DMS153 treated with DMSO at 0.1 percent for 48 hours (cell line): ENCODE data around the gene ANG.

ENCODE experiments used
- DNase-seq: peaks from one replicate; lab custom pipeline; 2025; ENCODE audit not compliant: unreplicated experiment; lab: John Stamatoyannopoulos, UW

Gene ANG

DNA sequence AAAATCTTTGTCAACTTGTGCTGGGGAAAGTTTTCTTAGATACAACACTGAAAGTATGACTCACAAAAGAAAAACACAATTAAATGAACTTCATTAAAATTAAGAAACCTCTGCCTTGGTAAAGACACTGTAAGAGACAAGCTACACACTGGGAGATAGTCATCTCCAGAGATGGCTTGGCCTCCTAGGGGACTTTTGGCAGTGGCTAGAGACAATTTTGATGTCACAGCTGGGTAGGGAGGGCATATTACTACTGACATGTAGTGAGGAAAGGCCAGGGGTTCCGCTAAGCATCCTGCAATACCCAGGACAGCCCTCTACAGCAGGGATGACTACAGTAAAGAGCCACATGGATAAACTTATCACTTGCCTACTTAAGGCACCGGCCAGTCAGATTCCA, 12.9 kb upstream of the ANG start:
- no peak for DNase-seq

GRCh38 chr14:20676072-20676471, 12.5 kb upstream of the ANG start:
- DNase-seq, result no peak

- peak; percentile 20 for DNase-seq
These were observed 8.7 kb upstream of the ANG start for GRCh38 chr14:20679907-20680306.

- DNase-seq, result no peak
These were observed 8.2 kb upstream of the ANG start for GRCh38 chr14:20680363-20680762.

- DNase-seq, result no peak
These were observed 7.7 kb upstream of the ANG start for GRCh38 chr14:20680843-20681347.

DNA sequence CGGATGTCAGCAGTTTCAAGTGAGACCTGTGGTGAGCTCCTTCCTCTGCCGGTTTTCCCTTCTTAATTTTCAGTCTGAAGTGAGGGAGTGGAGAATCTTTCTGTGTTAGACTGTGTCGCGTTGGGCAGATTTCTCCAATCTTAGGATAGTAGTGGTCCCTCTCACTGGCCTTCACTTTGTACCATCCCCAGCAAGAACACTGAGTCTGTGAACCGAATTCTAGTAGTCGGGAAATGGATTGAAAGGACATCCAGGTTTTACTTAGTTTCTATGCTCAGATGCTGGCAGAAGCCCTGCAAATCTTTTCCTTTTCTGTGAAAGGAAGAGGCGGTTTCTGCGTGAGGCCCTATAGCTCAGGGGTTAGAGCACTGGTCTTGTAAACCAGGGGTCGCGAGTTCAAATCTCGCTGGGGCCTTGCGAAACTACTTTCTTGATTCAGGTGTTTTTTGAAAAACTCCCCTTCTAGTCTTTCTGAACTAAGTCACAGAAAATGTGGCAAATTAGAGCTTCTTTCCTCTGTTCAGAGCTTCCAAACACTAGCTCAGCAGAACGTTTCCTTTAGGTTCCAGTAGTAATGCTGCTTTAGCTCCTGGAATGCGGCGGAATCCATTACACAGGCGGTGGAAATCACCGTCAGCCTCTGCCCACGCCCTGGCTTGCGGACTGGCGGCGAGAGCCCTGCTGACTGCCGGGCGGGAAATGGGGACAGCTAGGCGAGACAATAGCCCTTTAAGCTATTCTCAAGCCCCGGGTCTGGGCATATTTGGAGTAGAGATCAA, 7.0 kb upstream of the ANG start:
- peak; percentile 74 for DNase-seq

GRCh38 chr14:20682127-20682434, 6.5 kb upstream of the ANG start:
- DNase-seq, result no peak

DNA sequence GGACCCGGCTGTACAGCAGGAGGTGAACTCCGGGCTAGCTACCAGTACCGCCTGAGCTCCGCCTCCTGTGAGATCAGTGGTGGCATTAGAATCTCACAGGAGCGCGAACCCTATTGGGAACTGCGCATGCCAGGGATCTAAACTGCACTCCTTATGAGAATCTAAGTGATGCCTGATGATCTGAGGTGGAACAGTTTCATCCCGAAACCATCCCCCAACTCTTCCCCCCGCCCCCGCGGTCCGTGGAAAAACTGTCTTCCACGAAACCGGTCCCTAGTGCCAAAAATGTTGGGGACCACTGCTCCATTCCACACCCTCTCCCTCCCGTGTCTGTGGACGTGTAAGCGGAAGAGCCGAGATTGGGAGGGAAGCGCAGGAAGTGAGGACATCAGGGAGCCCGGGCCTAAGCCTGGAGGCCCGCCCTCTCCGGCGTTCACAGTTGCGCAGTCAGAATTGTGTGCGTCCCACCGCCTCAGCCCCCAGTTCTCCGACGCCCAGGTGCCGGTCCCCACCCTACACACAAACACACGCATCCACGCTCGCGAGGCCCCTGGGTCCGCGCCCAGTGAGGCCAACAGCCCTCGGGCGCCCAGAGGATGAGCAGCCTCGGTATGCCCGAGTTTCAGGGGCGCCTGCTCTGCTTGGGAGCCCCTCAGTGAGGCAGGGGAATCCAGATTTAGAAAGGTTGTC, 6.0 kb upstream of the ANG start:
- peak; percentile 41 for DNase-seq

GRCh38 chr14:20683125-20683890, 5.3 kb upstream of the ANG start:
- peak; percentile 65 for DNase-seq

DNA sequence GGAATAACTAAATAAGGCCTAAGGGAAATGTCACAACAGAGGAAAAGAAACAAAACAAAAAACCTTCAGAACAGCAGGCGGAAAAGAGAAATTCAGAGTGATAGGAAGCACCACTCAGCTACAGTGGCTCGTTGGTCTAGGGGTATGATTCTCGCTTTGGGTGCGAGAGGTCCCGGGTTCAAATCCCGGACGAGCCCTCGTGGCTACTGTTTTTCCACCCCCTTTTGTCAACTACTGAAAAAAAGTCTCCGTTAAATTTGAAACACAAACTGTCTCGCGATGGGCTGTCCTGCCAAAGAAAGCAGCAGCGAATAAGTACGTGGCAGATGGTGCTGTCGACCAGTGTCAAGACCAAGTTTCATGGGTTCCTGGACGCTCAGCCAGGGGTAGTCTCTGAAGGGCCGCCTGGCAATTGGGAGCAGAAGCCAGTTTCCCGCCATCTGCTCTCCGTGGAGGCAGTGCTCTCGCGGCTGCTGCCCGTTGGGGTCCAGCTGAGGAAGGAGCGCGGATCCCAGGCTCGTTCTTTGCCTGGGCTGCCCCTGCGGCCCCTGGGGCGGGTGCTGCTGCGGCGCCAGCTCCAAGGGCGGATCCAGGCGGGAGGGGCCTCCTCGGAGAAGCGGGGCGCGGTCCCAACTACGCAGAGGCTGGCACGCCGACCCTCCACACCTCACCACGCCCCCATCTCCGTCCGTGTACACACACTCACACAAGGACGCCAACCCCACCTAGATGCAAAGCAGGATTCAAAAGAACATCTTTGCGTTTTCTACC, 4.5 kb upstream of the ANG start, which contains the start of gene RNASE4:
Gene RNASE4 (plus strand): TSS at position 670 of the 771 bp plus-strand sequence. CDS start 14,812 bp downstream, outside the sequence.
- DNase-seq, result peak; percentile 20

- no peak for DNase-seq
These were observed 3.7 kb upstream of the ANG start for GRCh38 chr14:20684662-20685456.

DNA sequence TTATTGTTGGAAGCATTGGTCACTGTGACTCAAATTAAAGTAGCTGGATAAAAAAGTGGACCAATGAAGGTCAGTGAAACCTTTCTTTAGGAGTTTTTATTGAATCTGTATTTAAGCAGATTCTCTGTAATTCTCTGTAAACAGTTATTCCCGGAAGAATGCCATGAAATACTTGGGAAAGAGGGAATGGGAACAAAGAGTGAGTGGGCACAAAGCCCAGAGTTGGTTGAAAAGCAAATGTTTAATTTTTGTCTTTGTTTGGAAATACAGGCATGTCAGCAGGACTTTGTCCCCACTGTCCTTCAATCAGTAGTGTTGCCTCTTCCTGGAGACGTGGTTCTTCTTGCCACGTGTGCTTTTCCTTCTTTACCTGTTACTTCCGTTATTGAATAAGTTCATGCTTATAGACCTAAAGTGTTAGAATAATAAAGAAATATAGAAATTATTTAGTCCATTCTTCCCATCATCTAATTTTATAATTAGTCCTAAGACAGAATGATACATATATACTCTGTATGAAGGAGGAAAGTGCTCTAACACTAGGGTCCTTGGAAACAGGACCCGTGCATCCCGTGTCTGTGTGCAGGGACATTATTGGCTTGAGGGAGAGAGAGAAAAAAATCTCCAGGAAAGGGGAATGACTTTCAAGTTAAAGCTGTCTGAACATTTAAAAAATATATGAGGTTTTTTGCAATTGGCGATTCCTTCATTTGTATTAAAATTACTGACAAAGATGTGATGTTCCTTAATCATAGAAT, 2.0 kb upstream of the ANG start:
- DNase-seq, result no peak

GRCh38 chr14:20687362-20688166, 1.0 kb upstream of the ANG start:
- no peak for DNase-seq

- peak; percentile 45 for DNase-seq
These were observed 2.5 kb downstream of the ANG start for GRCh38 chr14:20690848-20691640.

- DNase-seq, result no peak
These were observed 3.7 kb downstream of the ANG start for GRCh38 chr14:20692116-20692751.

GRCh38 chr14:20696764-20697163, 8.2 kb downstream of the ANG start:
- no peak for DNase-seq

DNA sequence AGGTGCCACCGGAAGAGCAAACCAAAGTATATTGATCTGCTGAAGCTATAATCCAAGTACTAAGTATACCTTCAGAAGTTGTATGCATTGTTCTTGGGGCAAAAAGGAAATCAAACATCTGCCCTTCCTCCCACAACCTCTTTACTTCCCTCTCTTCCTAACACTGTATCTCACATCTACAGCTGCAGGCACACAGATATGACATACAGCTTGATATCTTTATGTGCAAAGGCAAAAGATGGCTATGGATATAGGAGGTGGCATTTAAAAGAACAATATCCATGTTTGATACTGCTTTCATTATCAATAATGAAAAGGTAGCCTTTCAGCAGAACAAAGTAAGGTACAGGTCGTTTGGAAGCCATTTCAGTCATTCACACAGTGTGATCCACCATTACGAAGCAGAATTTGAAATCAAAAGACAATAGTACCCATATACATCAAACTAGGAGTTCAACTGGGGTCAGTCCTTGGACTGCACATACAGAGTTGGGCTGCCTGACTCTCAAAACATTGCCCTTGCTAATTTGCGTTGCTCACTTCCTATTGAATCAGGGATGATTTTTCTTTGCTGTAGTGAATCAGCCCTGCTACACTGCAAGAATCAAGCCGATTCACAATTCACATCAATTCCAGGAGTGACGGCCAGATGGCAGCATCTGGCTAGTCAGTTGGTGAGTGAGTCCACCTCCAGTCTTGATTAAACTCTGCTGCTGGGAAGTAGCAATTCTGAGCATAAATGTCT, 8.9 kb downstream of the ANG start:
- peak; percentile 6 for DNase-seq
